ENCODE data around the gene PAPSS2. TPM values are rescaled to one million over a fixed set of nuclear protein-coding genes. Genes with fewer than 3 reads are reported as not detected.
"Not testable (repeated sequence)": the region's sequence is repeated elsewhere in the genome, so short reads cannot be mapped to it uniquely, and the experiment has no call there.

The PAPSS2 gene
- polyA plus RNA-seq, 10 donors = 8.6 to 14.7 (median 12.5) TPM

DNA sequence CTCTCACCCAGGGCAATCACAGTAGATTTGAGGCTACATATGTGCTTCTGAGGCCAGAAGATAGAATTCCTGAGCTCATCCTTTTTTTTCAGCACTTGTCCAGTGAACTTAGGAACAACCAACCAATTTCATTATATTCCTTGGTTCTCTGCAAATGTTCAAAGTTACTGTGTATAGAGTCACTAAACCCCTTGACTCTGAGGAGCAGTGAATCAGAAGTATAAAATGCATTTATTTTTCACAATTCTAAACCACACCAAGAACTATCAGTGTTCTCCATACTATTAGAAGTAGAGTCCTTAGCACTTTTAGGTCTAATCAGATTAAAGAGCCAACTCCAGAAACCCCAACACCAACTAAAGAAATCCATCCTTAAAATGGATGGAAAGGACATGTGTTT lies 19.6 kb upstream of the PAPSS2 start:
- DNase-seq = no peak

DNA sequence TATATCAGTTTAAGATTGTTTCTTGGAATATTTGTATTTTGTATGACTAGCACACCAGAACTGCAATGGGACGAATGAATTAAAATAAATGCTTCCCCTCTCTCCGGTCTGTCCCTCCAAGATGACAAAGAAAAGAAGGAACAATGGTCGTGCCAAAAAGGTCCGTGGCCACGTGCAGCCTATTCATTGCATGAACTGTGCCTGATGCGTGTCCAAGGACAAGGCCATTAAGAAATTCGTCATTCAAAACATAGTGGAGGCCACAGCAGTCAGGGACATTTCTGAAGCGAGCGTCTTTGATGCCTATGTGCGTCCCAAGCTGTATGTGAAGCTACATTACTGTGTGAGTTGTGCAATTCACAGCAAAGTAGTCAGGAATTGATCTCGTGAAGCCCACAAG lies 17.2 kb upstream of the PAPSS2 start:
- no peak for DNase-seq

DNA sequence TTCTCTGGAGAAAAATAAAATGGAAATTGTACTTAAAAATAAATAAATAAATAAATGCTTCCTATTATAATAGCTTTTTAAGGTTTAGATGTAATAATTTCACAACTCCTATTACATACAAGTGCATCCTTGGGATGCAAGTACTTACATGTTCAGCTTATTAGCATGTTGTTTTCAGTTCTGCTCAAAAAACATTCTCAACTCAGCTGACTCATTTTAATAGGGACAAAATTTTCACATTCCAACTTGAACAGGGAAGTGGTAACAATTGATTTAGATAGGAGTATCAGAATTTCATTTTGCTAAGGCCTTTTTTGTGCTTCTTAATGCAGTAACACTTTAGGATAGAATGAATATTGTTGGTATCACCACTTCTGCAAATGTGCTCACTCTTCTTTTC lies 16.7 kb upstream of the PAPSS2 start:
- no peak for DNase-seq

GRCh38 chr10:87643920-87644319 lies 15.8 kb upstream of the PAPSS2 start:
- DNase-seq = no peak

GRCh38 chr10:87644500-87644899 lies 15.2 kb upstream of the PAPSS2 start:
- DNase-seq = not testable (repeated sequence)

DNA sequence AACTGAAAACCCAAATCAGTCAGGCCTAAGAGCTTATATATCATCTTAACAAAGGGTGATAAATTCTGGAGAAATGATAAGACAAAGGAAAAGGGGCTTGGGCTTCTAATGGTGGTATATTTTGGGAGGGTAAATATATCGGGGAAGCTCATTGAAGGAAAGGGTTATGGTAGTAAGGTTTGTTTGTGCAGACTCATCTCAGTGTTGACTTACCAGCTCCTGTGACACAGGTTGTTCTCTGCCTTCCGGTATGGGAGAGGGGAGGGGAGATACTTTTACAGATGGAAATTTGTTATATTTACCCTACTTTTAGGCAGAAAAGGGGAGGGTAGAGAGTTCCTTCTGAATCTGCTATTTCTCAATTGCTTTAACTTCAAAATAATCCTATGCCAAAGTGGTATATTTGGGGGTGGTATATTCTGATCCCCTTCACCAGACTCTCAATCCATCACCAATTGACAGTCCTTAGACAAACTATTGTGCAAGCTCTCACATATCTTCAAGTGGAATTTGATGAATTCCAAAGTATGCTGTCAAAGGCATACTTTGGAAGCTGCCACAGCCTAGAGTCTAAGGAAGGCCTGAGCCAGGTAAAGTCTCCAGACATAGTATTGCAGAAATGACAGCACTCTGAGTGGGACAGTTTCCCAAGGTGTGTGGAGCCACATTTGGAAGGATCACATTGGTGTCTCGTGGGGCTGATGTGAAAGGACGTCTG lies 13.3 kb upstream of the PAPSS2 start:
- no peak for DNase-seq

DNA sequence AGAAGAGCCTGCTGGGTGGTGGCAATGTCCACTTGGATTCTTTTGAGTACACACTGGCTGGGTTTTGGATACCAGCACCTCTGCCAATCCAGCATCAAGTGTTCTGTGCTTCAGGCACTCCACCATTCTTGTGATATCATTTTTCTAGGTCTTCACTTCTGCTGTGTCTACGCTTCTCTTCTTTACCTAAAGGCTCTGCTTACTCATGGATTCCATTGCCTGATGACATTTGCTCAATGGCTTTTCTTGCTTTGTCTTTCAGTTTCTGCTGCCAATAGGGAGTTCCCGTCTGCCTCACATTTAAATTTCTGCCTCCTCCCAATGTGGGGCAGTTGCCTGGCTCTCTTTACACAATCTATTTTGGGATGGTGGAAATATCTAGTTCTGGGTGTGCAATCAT lies 12.7 kb upstream of the PAPSS2 start:
- no peak for DNase-seq

- no peak for DNase-seq
Observed at GRCh38 chr10:87650838-87651589, 8.7 kb upstream of the PAPSS2 start.

DNA sequence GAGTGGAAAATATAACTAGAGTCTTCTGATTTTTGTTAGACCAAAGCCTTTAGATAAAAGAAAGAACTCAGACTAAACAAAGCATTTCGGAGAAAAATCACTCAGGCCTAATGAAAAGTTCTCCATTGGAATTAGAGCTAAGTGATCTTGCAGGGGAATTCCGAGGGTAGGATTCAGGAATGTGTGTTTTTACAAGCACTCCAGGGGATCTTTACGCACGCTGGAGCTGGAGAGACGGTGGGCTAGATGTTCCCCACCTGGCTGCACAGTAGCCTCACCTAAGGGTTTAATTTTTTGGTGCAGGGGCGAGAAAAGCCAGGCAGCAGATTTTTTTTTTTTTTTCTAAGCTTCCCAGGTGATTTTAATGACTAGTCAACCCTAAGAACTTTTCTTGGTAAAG lies 7.9 kb upstream of the PAPSS2 start:
- no peak for DNase-seq

DNA sequence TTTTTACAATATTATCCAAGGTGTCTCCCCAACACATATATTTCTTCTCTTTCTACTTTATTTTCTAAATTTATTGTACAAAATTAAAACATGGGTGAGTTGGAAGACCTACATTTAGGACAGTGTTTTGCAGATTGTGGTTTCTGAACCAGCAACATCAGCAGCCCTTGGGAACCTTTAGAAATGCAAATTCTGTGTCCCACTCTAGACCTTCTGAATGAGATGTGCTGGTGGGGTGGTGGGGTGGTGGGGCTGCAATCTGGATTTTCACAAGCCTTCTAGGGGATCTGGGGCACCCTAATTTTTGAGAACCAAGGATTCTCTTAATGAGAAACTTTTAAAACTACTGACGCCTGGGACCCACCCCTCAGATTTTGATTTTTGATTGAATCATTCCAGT lies 7.4 kb upstream of the PAPSS2 start:
- DNase-seq = no peak

DNA sequence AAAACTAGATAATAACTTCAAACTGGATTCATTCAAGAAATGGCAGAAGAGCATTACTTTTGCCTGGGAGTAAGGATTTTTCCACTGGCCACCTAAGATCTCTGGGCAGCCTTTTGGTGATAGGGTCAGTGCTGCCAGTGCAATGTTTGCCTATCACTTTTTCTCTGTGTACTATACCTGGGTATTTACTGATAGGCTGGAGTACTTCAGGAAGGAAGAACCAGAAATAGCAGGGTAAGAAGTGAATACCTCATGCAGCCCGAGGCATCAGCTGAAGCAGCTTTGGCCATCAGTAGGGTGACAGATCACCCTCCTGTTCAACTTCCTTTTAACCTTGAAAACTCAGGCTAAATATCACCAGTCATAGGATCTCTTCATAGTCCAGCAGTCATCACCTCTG lies 5.5 kb upstream of the PAPSS2 start:
- DNase-seq = no peak

GRCh38 chr10:87656431-87657072 lies 3.1 kb upstream of the PAPSS2 start:
- DNase-seq = peak; percentile 34 to 62 (median 41)

DNA sequence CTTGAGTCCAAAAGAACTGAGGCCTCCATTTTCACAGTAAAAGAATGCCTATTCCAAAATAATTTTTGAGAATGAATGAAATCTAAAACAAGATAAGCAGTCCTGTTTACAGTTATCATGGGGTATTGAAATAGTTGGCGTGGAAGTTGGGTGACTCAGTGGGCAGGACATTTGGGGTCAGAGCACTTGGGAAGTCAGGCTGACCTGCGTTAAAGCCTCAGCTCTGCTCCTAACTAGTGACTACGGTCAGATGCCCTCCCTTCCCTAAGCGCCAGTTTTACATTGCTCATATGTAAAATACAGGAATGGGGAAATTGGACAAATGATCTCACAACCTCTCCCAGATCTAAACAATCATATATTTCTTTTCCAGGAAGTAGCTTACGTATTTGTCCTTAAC lies 2.3 kb upstream of the PAPSS2 start:
- no peak for DNase-seq

GRCh38 chr10:87658321-87658795 lies 1.3 kb upstream of the PAPSS2 start:
- DNase-seq = peak in 1 of 3 donors; percentile 14

- peak in 1 of 3 donors; percentile 43 for DNase-seq
Observed at GRCh38 chr10:87658858-87659555, 671 bp upstream of the PAPSS2 start.

DNA sequence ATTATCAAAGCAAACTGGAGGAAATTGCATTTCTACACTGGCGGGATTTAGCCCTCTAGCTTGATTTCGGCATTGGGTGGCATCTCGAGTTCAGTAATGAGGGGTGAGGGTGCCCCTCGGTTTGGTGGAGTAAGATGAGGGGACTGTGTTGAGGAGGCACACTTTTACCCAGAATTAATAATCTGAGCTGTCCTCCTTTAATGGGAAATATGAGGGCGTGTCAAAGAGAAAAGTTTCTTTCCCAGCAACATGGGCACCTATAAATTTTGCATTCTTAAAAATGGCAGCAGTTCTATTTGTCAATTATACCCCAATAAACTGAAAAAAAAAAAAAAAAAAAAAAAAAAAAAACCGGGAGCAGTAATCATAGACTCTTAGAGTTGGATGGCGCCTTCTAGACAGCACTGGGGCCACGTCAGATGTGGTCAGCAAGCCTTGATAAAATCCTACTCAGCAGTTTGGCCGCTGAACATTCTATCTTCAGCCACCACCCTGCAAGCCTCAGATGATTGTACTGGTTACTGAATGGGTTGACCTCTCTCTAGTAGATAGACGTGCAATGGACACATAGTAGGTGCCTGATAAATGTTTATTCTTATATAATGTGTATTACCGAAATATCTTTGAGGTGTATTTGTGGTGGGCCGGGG lies 931 bp downstream of the PAPSS2 start:
- peak; percentile 10 to 39 (median 26) for DNase-seq

- DNase-seq = no peak
Observed at GRCh38 chr10:87661861-87662785, 2.4 kb downstream of the PAPSS2 start.

GRCh38 chr10:87664276-87664701 lies 4.6 kb downstream of the PAPSS2 start:
- DNase-seq = no peak

GRCh38 chr10:87667493-87667892 lies 7.8 kb downstream of the PAPSS2 start:
- no peak for DNase-seq

GRCh38 chr10:87668324-87669074 lies 8.8 kb downstream of the PAPSS2 start:
- peak in 1 of 3 donors; percentile 10 for DNase-seq

Data from muscle of back (tissue), 11 donors.